Erythroblast (primary cell): ENCODE results near the gene SLC2A13.

ENCODE experiments used
- GATA1 ChIP-seq: IDR thresholded peaks from 2 replicates; pipeline ENCODE4 v1.6.1; 2011; ENCODE audit warnings: low read depth, mild to moderate bottlenecking, control low read depth, low read length, moderate library complexity
- POLR2A ChIP-seq: IDR thresholded peaks from 2 replicates; pipeline ENCODE4 v1.6.1; 2011; ENCODE audit warnings: mild to moderate bottlenecking, low read length

DNA sequence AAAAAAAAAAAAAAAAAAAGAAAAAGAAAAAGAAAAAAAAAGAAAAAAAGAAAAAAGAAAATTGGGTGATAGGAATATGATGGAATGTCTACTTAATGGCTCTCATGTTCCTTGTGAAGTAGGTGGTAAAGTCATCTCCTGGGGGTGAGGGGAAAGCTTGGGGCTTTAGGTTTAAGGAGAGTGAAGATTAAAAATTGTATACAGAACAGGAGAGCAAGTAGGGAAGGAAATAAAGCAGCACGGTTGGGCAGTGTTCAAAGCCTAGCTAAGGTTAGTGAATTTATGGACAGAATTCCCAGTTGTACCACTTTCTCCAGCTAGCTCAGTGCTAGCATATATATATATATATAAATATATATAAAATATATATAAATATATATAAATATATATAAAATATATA lies 40.0 kb upstream of the SLC2A13 start:
- no peak for TF ChIP-seq POLR2A
- TF ChIP-seq GATA1, result no peak
